Osteoblast (primary cell): ENCODE results near the gene TSACC. TPM values are rescaled to one million over a fixed set of nuclear protein-coding genes. Genes with fewer than 3 reads are reported as not detected.

Experiments used
- DNase-seq: peaks from one replicate; pipeline ENCODE4 v3.0.0; 2011; ENCODE audit warnings: low spot score, mixed read lengths; ENCODE audit not compliant: insufficient read length; ENCODE audit errors: missing footprints
- H2AFZ ChIP-seq: 2 replicates; pipeline ENCODE4 v1.6.0; 2011; ENCODE audit warnings: mild to moderate bottlenecking, low read length
- H3K27ac ChIP-seq: 2 replicates; pipeline ENCODE4 v1.5.1; 2011; ENCODE audit warnings: mild to moderate bottlenecking, low read depth, low read length, moderate library complexity
- H3K27me3 ChIP-seq: 2 replicates; pipeline ENCODE4 v1.6.0; 2012; ENCODE audit warnings: mild to moderate bottlenecking, control low read depth, inconsistent platforms, low read length, moderate library complexity; ENCODE audit not compliant: insufficient read depth
- H3K36me3 ChIP-seq: 2 replicates; pipeline ENCODE4 v1.5.1; 2011; ENCODE audit warnings: mild to moderate bottlenecking, low read length, control low read depth, moderate library complexity; ENCODE audit not compliant: insufficient read depth
- H3K4me1 ChIP-seq: 2 replicates; pipeline ENCODE4 v1.5.1; 2011; ENCODE audit warnings: mild to moderate bottlenecking, low read length, control low read depth, moderate library complexity; ENCODE audit not compliant: insufficient read depth
- H3K4me2 ChIP-seq: 2 replicates; pipeline ENCODE4 v1.6.0; 2011; ENCODE audit warnings: mild to moderate bottlenecking, low read length; ENCODE audit not compliant: insufficient read depth
- H3K4me3 ChIP-seq: fragments of 200-600 bp; sonication (generic); 3 replicates; pipeline ENCODE4 v1.5.1; 2012; ENCODE audit warnings: mild to moderate bottlenecking, low read length, inconsistent platforms; ENCODE audit not compliant: insufficient read depth
- H3K79me2 ChIP-seq: 2 replicates; pipeline ENCODE4 v1.6.0; 2012; ENCODE audit warnings: mild to moderate bottlenecking, low read length, control low read depth, inconsistent platforms; ENCODE audit not compliant: insufficient read depth
- H3K9me3 ChIP-seq: 2 replicates; pipeline ENCODE4 v1.5.1; 2011; ENCODE audit warnings: low read depth, low read length, control low read depth
- H4K20me1 ChIP-seq: 2 replicates; pipeline ENCODE4 v1.6.0; 2012; ENCODE audit warnings: mild to moderate bottlenecking, low read length, control low read depth; ENCODE audit not compliant: insufficient read depth
- CTCF ChIP-seq: IDR thresholded peaks from 2 replicates; pipeline ENCODE4 v1.5.1; 2011; ENCODE audit warnings: mild to moderate bottlenecking, low read depth, low read length, moderate library complexity; ENCODE audit errors: extremely low read depth
- total RNA-seq: library from RNA; depleted of rRNA; stranded (reverse); fragments of >200 nt; gene quantifications from 2 replicates; pipeline ENCODE4 v1.2.3, GENCODE V29; 2012

TSACC gene
- total RNA-seq, 1 donor = 0.36 TPM

- Histone ChIP-seq H3K27ac (no peak overlapping the region), H3K36me3 (no peaks in the 10 kb centered on the region), H3K4me1 (no peaks in the 10 kb centered on the region), H3K27me3 (peaks cover 57% of the 10 kb centered on the region), H4K20me1 (no peaks in the 10 kb centered on the region), H3K4me2 (no peak overlapping the region), H3K79me2 (no peaks in the 10 kb centered on the region), H3K4me3 (no peak overlapping the region), H3K9me3 (no peaks in the 10 kb centered on the region), H2AFZ (no peak overlapping the region)
- peak; percentile 82 for DNase-seq
- TF ChIP-seq CTCF = no peak
Observed at GRCh38 chr1:156388174-156389137, 50.1 kb downstream of the TSACC start.

DNA sequence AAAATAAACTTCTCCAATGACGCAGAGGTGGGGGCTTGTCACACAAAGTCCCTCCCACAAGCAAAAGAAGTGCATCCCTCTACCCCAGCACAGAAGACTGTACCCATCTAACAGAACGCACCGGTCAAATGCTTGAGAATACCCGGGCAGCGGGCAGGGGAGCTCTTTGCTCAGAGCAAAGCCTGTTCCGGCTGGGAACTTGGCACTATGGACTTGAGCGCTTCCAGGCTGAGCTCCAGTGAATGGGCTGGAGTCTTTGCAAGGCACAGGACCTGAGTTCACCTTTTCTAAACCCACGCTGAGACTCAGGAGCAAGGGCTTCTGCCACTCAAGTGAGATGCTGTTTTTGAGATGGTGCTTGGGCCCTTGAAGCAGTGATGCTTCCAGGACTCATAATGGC is 51.0 kb downstream of the TSACC start:
- H3K27me3 ChIP-seq = peaks cover 57% of the 10 kb centered on the region
- H3K79me2 ChIP-seq = no peaks in the 10 kb centered on the region
- H3K9me3 ChIP-seq = no peaks in the 10 kb centered on the region
- no peaks in the 10 kb centered on the region for H3K4me1 ChIP-seq
- H4K20me1 ChIP-seq = no peaks in the 10 kb centered on the region
- H3K4me3 ChIP-seq = no peak overlapping the region
- TF ChIP-seq CTCF = no peak
- H2AFZ ChIP-seq = no peak overlapping the region
- no peak overlapping the region for H3K27ac ChIP-seq
- H3K4me2 ChIP-seq = no peak overlapping the region
- no peaks in the 10 kb centered on the region for H3K36me3 ChIP-seq
- peak; percentile 85 for DNase-seq

DNA sequence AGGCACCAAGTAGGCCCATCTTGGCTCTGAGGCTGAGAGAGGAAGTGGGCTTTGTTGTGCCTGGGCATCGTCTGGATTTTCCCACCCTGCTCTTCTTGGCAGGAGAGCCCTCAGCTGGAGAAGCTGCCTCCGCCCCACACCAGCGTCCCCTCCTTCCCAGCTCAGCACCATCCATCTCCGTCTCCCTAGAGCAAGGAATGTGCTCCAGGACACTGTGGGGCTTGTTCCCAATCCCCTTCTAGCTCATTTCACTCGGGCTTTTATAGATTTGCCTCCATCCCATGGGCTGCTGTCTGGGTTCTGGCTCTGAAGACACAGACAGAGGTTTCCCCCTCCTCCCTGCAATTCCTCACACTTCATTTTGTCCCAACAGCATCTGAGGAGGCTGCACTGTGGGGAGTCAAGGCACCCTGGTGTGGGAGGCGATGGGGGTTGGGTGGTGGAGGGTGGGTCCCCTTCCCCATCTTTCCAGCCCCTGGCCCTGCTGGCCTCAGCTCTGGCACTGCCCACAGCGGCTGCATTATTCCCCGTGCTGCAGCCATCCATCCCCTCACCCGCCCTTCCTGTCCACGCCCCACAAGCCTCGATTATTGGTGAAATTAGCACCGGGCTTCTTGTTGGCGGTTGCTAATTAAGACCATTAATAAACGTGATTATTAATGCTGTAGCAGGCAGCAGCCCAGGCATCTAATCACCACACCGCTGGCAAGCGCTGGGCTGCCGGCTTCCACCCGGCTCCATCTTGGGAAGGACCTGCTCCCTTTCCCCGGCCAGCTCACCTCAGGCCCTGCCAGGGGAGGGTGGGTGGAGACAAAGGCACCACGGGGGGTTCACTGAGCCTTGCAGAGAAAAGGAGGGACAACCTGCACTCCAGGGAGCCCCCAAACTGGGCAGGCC is 52.4 kb downstream of the TSACC start:
- Histone ChIP-seq H3K36me3 (no peaks in the 10 kb centered on the region), H3K4me3 (no peak overlapping the region), H2AFZ (no peak overlapping the region), H3K27ac (no peak overlapping the region), H3K9me3 (no peaks in the 10 kb centered on the region), H4K20me1 (no peaks in the 10 kb centered on the region), H3K4me2 (no peak overlapping the region), H3K79me2 (no peaks in the 10 kb centered on the region), H3K27me3 (peaks cover 57% of the 10 kb centered on the region), H3K4me1 (no peaks in the 10 kb centered on the region)
- no peak for TF ChIP-seq CTCF
- peak; percentile 79 for DNase-seq

DNA sequence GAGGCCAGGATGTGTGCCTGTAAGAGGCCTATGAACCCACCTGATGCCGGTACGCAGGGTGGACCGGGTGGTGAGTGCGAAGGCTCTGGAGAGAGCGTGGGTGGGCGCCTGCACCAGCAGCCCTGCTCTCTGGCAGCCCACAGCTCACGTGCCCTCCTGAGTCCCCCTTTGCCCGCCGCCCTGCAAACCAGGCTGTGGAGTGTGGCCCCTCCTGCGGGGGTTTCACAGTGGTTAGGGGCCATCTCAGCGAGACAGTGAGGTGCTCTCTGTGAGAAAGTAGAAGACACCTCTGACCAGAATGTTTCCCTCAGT is 53.0 kb downstream of the TSACC start:
- no peak for DNase-seq
- Histone ChIP-seq H3K36me3 (no peaks in the 10 kb centered on the region), H3K27me3 (peaks cover 54% of the 10 kb centered on the region), H2AFZ (no peak overlapping the region), H3K9me3 (no peaks in the 10 kb centered on the region), H3K4me2 (no peak overlapping the region), H3K79me2 (no peaks in the 10 kb centered on the region), H4K20me1 (no peaks in the 10 kb centered on the region), H3K4me1 (no peaks in the 10 kb centered on the region), H3K4me3 (no peak overlapping the region), H3K27ac (no peak overlapping the region)
- TF ChIP-seq CTCF = no peak
